HG02938 (cell line): ENCODE data around the gene HIF1A.

Experiments
- ATAC-seq: cut with Tn5 transposase; IDR thresholded peaks from one replicate; pipeline ENCODE4 v1.9.1; 2021; ENCODE audit warnings: mild to moderate bottlenecking, moderate library complexity; ENCODE audit not compliant: unreplicated experiment

HIF1A gene

GRCh38 chr14:61769893-61770292, 74.6 kb downstream of the HIF1A start:
- ATAC-seq: no peak

- ATAC-seq: no peak
Measured at GRCh38 chr14:61774861-61775260, 79.5 kb downstream of the HIF1A start.

- ATAC-seq: peak; percentile 70
Measured at GRCh38 chr14:61780125-61780524, 84.8 kb downstream of the HIF1A start.

- ATAC-seq: no peak
Measured at GRCh38 chr14:61797309-61797708, 102.0 kb downstream of the HIF1A start.
